Stimulated activated CD4-positive, alpha-beta T cell treated with anti-CD3 and anti-CD28 coated beads, Interleukin-1b, Interleukin-23, amount 100 ng/mL, for 1 hour (primary cell): ENCODE data around the gene CCDC69.
"Not testable (repeated sequence)": the region's sequence is repeated elsewhere in the genome, so short reads cannot be mapped to it uniquely, and the experiment has no call there.

ENCODE experiments used
- DNase-seq, 2 donors: peaks; one replicate each; pipeline ENCODE4 v3.0.0-alpha.2; 2020; ENCODE audit warnings: low read depth in 2 of 2

The CCDC69 gene

DNA sequence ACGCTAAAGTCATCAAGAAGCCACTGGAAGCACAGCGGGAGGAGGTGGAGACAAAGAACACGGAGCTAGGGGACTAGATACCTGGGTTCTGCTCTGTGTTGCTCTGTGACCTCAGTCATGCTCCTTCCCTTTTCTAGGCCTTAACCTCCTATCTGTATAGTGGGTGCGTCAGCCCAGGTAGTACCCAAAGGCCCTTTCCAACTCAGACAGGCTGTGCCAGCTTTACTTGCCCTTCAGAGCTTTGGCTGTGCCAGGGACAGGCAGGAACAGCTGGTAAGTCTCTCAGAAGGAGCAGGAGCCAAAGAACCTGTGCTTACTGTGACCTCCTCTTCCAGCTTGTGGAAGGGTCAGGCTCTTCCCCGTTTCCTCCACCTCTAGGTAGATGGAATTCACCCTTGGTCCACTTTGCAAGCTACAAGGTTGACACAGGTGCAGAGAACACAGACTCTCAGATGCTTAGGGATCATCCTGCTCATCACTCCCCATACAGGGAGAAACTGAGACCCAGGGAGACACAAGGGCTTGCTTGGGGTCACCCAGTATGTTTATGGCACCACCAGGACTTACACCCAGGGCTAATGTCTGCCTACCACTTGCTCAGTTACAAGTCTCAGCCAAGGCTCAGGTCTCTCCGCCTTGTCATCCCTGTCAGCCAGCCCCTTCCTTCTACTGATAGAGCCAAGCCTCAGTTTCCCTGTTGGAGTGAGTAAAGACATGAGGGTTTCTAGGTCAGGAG is 1.7 kb downstream of the CCDC69 start:
- no peak for DNase-seq

DNA sequence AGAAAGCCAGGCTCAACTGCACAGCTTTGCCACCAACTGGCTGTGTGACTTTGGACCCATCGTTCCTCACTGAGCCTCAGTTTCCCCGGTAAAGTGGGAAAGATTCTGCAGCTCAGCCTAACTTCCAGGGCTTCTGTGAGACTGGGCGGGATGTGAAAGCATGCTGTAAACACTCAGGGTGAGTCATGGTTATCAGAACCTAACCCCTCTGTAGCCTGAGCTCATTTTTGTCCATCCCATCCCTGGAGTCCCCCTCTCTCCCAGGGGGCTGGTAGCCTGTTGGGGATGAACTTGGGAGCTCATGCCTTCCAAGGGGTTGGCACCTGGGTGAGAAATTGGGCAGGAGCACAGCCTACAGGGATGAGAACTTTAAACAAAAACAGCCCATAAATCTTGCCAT is 2.3 kb downstream of the CCDC69 start:
- no peak for DNase-seq

DNA sequence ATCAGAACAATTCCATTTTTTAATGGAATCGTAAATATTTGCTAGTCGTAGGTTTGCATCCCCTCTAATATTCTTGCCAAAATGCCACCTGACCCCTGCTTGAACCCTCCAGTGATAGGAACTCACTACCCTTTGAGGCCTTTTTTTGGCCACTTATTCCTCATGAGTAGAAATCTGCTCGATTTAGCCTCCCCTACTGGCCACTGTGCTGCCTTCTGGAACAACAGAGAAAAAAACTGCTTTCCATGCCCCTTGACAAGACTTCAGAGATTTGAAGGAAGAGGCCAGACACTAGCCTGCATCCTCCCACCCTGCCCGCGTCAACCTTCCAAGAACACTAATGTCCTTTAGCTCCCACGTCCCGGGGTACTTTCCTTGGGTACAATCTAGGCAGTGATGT is 4.1 kb downstream of the CCDC69 start:
- no peak for DNase-seq

DNA sequence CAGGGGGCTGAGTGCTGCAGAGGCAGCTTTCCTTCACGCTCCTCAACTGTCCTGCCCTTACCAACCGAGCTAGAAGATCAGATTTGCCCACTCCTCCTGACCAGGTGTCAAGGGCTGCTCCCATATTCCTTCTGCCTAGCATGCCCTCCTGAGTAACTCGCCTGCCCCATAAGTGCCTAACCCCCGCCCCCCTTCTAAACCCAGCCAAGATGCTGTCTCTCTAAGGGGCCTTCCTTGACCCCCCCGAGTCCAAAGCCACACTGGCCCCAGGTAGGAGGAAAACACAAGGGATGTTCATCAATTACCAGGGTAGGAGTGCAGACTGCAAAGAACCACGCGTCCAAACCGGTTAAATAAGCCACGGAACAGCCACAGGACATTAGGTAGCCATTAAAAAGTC is 4.8 kb downstream of the CCDC69 start:
- DNase-seq = no peak

DNA sequence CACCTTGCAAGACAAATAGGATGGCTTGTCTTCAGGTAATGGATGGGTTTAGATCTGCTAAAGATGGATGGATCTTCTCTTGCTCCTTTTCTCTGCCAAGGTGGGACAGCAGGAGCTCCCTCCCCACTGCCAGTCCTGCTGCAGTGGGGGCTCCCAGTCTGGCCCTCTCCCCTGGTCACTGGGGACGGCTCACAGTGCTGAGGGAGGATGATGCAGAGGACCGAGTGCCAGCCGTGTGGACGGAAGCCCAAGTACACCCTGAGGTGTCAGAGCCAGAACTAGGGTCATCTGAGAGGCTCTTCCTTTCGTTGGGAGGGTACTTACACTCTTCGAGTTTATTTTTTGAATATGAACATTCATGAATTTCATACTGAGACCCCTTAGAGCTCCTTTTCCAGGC is 5.7 kb downstream of the CCDC69 start:
- no peak for DNase-seq

DNA sequence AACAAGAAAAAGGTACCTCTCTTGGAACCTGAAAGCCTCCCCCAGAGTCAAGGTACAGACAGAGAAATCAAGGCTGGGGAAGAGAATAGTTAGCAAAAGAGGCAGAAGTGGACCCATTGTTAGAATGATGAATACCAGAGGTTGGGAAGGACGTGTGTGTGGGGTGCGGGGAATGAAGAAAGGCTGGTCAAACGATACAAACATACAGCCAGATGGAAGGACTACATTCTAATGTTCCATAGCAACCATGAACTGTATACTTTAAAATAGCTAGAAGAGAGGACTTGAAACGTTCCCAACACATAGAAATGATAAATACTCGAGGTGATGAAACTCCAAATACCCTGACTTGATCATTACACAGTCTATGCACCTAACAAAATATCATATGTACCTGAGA is 7.1 kb downstream of the CCDC69 start:
- no peak for DNase-seq

DNA sequence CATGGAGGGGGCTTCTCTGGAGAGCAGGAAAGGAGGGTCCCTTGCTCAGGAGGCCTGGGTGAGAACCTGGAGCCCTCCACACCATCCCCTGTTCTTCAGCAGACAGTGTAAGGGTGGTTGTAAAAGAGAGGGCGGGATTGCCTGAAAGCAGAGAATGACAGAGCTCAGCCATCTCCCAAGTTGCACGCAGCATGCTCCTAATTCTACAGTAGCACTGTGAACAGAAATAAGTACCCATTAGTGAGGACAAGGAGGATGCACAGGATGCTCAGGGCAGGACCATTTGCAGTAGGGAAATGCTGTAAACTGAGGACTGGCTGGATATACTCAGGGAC is 8.4 kb downstream of the CCDC69 start:
- DNase-seq = no peak

DNA sequence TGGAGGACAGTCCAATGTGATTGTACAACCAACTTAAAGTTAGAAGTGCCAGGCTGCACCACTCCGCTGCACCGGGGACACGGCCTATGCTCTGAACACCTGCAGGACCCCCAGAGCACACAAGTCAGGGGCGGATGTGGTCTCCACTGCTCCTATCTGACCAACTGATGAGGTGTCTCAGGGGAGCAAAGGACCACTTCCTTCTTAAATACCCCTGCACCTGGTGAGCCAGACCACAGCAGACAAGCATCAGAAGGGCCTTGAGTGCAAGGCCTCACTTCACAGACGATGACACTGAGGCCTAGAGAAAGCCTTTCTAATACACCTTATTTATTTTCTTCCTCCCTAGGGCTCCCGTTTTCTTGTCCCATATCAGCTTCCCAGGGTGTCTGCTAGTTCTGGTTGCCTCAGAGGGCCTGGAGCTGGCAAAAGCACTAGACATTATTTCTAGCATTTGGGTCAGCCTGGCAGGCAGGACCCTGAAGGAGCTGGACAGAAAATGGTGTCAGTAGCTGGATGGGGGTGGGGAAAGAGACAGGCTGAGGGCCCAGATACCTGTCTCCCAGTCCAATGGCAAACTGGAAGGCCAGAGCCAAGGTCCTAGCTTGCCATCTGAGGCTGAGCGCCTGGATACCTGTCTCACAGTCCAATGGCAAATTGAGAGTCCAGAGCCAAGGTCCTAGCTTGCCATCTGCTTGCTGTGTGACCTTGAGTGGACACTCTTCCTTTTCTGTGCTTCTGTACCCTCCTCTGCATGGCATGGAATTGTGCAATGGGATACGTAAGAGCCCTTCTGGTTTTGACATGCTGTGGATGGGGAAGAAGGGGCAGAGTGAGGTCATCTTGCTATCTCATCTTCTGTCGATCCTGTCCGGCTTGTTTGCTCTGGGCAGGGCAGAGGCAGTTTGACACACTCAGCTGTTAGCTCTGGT is 9.0 kb downstream of the CCDC69 start:
- DNase-seq = no peak

DNA sequence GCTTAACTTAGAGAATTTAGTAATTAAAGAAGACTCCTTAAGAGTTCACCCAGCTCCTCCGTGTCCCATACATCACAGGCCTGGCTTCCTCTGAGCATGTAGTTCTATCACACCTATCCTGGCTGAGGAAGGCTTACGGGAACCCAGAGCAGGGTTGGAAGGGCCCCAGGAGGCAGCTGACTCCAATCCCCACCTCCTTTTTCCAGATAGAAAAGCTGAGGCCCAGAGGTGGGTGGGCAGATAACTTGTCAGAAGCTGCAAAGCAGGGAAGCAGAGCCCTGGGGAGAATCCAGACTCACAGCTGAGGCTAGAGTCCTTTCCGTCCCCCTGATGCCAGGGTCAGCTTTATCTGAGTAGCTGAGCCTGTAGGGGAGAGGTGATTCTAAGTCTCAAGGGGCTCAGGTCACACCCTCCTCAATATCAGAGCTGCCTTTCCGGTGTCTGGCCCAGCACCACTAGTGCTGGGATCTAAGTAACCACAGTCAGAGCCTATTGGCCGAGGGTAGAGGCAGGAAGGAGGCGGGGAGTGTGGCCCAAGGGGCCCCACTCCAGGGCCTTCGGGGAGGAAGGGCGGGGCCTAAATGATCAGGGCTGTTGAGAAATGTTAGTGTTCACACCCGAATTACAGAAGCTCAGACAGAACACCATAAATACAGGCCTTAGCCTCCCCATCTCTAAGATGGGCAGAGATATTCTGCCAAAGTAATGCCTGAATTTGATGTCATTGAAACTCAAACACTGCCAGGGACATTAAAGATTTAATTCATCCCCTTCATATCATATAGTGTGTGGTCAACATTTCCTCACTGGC is 9.9 kb downstream of the CCDC69 start:
- peak; percentile 47 to 75 for DNase-seq

DNA sequence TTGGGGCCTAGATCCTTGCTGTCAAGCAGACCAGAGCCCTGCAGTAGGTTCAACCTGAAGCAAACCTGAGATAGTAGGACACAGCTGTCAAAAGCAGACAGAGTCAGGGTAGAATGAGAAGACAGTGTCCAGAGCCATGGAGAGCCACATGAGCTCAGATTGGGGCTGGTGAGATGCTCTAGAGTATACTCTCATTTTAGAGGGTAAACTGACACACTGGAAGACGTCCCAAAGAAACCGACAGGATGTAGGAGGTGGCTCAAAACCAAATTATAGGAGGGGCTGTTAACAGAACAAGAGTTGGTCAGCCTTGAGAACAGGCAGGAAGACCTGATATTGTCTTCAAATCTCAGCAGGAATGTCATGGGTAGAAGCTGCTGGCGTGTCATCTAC is 11.5 kb downstream of the CCDC69 start:
- DNase-seq = no peak

DNA sequence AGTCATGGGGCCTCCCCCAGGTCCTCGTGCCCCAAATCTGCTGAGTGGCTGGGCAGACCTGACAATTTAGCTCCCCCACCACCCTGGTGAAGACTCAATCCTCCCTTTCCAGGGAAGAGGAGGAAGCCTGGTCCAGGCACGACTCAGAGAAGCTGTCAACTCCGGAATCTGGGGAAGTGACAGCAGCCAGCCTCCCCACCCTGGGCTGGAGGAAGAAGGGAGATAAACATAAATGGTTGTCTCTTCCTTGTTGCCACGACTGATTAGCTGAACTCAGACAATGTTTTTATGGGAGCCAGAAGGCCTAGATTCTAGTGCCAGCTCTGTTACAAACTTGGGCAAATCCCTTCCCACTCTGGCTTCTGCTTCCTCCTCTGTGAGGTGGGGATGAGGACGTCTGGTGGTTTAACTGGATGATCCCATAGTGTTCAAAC is 15.4 kb downstream of the CCDC69 start:
- DNase-seq = no peak

DNA sequence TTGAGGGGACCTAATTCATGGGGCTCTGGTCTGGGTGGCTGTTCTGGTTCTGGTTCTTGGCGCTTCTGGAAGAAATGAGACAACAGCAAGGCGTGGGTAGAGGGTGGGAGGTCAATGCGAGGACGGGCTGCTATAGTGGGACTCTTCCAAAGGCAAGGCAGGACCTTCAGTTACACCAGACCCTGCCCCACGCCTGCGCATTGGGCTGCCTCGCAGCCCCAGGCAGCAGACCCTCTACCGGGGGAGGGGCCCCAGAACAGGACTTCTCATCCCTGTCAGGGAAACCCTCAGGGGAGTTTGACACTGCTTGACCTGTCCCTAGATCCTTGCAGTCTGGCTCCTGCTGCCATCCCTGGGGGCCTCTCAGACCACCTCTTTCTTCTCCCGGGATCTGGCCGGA is 18.5 kb downstream of the CCDC69 start:
- no peak for DNase-seq

DNA sequence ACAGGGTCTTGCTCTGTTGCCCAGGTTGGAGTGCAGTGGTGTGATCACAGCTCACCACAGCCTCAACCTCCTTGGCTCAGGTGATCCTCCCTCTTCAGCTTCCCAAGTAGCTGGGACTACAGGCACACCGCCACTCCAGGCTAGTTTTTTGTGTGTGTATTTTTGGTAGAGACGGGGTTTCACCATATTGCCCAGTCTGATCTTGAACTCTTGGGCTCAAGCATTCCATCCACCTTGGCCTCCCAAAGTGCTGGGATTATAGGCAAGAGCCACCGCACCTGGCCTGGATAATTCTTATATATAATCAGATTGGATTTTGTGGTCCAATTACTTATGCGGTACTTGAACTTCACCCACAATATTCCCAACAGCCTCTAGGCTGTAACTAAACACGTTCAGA is 19.8 kb downstream of the CCDC69 start:
- DNase-seq = no peak

DNA sequence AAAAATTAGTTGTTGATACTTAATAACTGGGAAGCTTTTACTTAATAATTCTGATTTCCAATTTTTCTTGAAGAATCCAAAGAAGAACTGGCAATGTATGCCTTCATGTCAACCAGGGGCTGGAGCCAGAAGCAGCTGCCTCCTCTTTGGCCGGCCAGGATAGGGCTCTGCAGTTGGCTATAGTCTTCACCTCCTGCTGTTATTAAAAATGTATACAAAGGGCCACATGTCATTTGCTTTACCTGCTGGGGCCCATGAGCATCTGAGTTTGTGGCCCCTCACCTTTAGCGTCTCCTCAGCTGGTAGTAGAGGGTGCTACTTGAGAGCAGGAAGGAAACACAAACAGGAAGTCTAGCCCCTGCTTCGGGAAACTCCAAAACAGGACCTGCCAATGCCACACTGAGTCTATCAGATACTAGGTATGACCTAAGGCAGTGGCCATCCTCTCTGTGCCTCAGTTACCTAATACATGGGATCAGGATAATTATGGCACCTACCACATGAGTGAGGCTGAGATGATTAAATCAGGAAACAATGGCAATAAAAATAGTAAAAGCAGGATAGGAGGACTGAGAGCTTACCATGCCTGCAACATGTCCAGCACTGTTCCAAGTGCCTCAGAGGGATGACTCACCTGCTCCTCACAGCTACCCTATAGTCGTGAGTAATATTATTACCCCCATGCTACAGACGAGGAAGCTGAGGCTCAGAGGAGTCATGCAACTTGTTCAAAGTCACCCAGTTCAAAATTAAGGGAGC is 21.3 kb downstream of the CCDC69 start:
- no peak for DNase-seq

DNA sequence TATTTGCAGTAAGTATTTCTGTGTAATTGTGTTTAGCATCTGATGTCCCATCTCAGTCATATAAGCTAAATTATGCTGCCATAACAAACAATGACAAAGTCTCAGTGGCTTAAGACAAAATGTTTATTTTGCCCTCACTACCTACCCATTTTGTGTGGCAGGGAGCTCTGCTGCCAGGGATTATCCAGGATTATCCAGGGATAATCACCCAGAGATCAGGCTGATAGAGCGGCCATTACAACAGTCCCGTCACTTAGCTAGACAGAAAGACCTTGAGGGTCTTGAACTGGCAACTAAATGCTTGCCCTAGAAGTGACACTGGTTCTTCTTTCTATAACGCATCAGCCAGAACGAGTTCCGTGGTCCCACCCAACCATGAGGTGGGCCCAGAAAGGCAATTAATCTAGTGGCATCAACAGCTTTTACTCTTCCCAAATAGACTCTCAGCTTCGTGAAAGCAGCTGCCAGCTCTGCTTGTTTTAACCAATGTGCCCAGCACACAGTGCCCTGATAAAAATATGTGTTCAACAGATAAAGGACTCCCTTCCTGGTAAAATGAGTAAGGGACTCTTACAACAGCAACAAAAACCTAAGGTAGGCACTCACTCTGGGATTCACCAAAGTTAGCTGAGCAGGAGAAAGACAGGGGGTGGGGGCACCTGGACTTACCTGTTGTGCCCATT is 22.8 kb downstream of the CCDC69 start:
- DNase-seq = no peak

DNA sequence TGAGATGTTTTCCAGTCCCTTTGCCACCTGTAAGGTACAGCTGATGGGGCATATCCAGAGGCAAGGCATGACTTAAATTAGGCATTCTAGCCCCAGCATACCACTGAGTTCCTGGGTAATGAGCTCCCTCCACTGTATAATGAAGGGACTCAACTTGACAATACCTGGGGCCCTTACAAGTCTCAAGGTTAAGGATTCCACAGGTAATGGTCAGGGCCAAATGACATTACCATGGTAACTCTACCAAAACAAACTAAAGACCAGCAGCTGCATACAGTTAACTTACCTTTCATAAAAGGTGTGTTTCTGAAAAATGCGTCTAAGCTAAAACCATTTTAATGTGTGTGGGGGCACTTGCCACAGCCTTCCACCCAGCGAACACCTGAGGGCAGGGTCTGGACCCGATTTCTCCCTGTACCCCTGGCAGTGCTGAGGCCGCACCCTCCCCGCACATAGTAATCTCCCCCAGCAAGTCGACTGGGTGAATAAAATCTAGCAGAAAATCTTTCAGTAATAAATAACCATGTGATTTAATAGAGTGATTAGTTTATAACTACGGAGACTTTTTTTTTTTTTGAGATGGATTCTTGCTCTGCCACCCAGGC is 24.2 kb downstream of the CCDC69 start:
- DNase-seq = no peak

DNA sequence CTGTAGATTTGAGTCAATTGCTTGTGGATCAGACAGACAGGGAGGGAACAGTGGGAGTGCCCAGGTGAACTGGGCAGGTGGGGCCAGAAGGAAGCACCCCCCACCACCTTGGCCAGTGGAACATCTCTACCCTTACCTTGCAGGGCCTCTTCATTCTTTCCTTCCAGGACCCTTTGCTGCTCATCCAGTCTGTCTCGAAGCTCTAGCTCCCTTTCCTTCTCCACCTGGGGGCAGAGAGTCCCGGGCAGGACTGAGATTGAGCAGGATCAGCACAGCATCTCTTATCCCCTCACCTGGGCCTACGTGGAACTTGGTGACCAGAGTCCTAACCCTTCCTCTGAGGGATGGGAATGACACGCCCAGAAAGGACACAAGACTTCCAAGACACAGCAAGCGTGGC is 25.0 kb downstream of the CCDC69 start:
- DNase-seq = no peak

DNA sequence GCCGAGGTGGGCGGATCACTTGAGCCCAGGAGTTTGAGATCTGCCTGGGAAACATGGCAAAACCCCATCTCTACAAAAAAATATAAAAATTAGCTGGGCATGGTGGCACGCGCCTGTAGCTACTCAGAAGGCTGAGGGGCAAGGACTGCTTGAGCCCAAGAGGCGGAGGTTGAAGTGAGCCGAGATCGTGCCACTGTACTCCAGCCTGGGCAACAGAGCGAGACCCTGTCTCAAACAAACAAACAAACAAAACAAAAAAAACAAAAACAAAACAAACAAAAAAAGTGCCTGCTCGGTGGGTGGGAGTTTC is 26.6 kb downstream of the CCDC69 start:
- DNase-seq = not testable (repeated sequence)

DNA sequence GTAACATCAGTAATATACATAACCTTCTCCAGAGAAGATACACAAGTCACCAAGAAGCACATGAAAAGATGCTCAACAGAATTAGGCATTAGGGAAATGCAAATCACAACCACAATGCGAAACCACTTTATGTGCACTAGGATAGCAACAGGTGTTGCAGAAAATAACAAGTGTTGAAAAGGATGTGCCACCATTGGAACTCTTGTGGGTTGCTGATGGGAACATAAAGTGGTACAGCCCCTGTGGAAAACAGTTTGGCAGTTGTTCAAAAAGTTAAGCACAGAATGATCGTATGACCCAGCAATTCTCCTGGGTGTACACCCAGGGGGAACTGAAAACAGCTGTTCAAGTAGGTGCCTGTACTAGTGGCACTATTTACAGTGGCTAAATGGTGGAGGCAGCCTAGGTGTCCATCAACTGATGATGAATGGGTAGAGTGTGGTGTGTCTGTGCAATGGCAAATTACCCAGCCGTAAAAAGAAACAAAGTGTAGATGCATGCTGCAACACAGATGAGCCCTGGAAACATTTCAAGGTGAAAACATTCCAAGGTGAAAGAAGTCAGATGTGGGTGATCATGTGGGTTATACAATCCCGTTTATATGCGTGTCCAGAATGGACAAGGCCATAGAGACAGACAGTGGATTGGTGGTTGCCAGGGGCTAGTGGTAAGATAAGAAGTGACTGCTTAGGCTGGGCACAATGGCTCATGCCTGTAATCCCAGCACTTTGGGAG is 27.2 kb downstream of the CCDC69 start:
- DNase-seq = no peak

DNA sequence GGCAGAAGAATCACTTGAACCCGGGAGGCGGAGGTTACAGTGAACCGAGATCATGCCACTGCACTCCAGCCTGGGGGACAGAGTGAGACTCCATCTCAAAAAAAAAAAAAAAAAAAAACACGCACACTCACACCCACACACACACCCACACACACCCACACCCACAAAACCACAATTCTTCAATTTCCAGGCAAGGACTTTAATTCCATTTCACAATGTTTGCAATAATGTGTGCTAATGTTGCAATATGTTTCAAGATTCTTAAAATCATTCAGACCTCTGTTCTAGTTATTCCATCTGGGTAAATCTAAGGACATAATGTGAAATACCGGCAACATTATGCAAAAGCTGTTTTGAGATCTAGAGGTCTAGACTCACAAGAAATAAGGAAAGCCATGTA is 28.3 kb downstream of the CCDC69 start:
- DNase-seq = no peak
